ENCODE measurements around the gene RBMS2. TPM values are rescaled to one million over a fixed set of nuclear protein-coding genes. Genes with fewer than 3 reads are reported as not detected.

RBMS2 gene
- polyA plus RNA-seq, 1 of the 3 experiments (the other 2 are of a cell fraction): 8.9 TPM

- H3K4me1 ChIP-seq (ENCODE audit: control insufficient read depth in 1 of 2, insufficient read depth in 2 of 2, low read depth in 1 of 2, low read length in 1 of 2): peaks cover 19 to 32% of the 10 kb centered on the region in 2 experiments
- peaks cover 16 to 27% of the 10 kb centered on the region in 2 experiments for H3K36me3 ChIP-seq (replicated peaks in 1 of 2; ENCODE audit: control insufficient read depth in 1 of 2, insufficient read depth in 2 of 2, low read length in 1 of 2)
- peak overlapping the region; percentile 83 for H3K9ac ChIP-seq
- ChIA-PET CTCF (interaction anchor here (0.8 to 2.6 kb wide), 13 partner anchors 8 to 510 kb away, joined by 3 to 13 read pairs (median 4); partner anchors contain the start of genes ATP5F1B, RBMS2, SMARCC2 and ZC3H10), POLR2A (interaction anchor here (0.7 kb wide), 1 partner anchor 127 kb away, joined by 3 read pairs; no protein-coding TSS in a partner anchor)
- H3K9me3 ChIP-seq: no peaks in the 10 kb centered on the region
- H3K79me2 ChIP-seq (ENCODE audit: insufficient read depth): peaks cover 88% of the 10 kb centered on the region
- H3K27ac ChIP-seq (ENCODE audit: low read depth in 2 of 2, low read length in 1 of 2): peak overlapping the region; percentile 80 to 89
- H3K4me3 ChIP-seq (ENCODE audit: low read depth in 2 of 2, low read length in 1 of 2): peak overlapping the region; percentile 71 to 94
- peaks cover 18% of the 10 kb centered on the region for H3F3A ChIP-seq (replicated peaks; ENCODE audit: insufficient read depth)
- DNase-seq: peak; percentile 72
- no peaks in the 10 kb centered on the region for H3K27me3 ChIP-seq (ENCODE audit: insufficient read depth)
- peaks cover 79% of the 10 kb centered on the region for H4K20me1 ChIP-seq (ENCODE audit: insufficient read depth)
- H3K4me2 ChIP-seq: peak overlapping the region; percentile 81
- no peak overlapping the region for H2AFZ ChIP-seq (ENCODE audit: low read depth)
- 4% methylated on average over 18 of the region's 18 CpGs for WGBS (ENCODE audit: low lambda C conversion rate)
- H3K9me2 ChIP-seq: no peaks in the 10 kb centered on the region
- TF ChIP-seq MAX (IDR thresholded peaks at IDR 0.05; ENCODE audit: low read depth) (peak; percentile 75; the same call in 1 of the 2 replicates), RCOR1 (IDR thresholded peaks at IDR 0.05; ENCODE audit: low read length) (no peak), GABPA (IDR thresholded peaks at IDR 0.05; ENCODE audit: low read depth) (peak; percentile 24), REST (IDR thresholded peaks at IDR 0.05; ENCODE audit: low read depth, low read length) (no peak), ELF1 (IDR thresholded peaks at IDR 0.05) (no peak), MXI1 (IDR thresholded peaks at IDR 0.05; ENCODE audit: low read depth, low read length) (peak; percentile 97), NRF1 (IDR thresholded peaks at IDR 0.05; ENCODE audit: low read depth, low read length) (no peak), FOXM1 (IDR thresholded peaks at IDR 0.05; ENCODE audit: low read depth) (no peak), CHD2 (IDR thresholded peaks at IDR 0.05; ENCODE audit: low read length, partially characterized antibody) (no peak), TEAD4 (IDR thresholded peaks at IDR 0.05; ENCODE audit: borderline replicate concordance, insufficient read depth) (no peak), CTCF (IDR thresholded peaks at IDR 0.05) (no peak), PBX3 (IDR thresholded peaks at IDR 0.05) (peak; percentile 27; the same call in 1 of the 2 replicates), YY1 (IDR thresholded peaks at IDR 0.05; ENCODE audit: low read depth) (0 out of 2 replicates have a peak, but pooled peaks have one; percentile 46), RXRA (IDR thresholded peaks at IDR 0.05; ENCODE audit: borderline replicate concordance, low read depth) (no peak), USF1 (IDR thresholded peaks at IDR 0.05; ENCODE audit: borderline replicate concordance, low read depth) (no peak), MEF2A (IDR thresholded peaks at IDR 0.05; ENCODE audit: borderline replicate concordance, low read depth) (no peak), RFX5 (IDR thresholded peaks at IDR 0.05; ENCODE audit: low read length) (no peak), SIN3A (IDR thresholded peaks at IDR 0.05; ENCODE audit: borderline replicate concordance, low read depth, low read length) (peak; percentile 92; the same call in 1 of the 2 replicates), EZH2phosphoT487 (IDR thresholded peaks at IDR 0.05; ENCODE audit: borderline replicate concordance, low read depth) (no peak), JUND (IDR thresholded peaks at IDR 0.05) (no peak), FOSL2 (IDR thresholded peaks at IDR 0.05; ENCODE audit: borderline replicate concordance, low read depth) (no peak), EP300 (IDR thresholded peaks at IDR 0.05; ENCODE audit: borderline replicate concordance in 1 of 2, low read depth in 1 of 2, low read length in 1 of 2) (peak in 1 of 2 experiments; percentile 39; a peak in 1 of 4 replicates), GATA2 (CRISPR knock-in tag; IDR thresholded peaks at IDR 0.05) (no peak), POLR2AphosphoS5 (IDR thresholded peaks at IDR 0.05; ENCODE audit: low read depth, low read length) (no peak)
Measured at GRCh38 chr12:56628671-56629458, 107.2 kb downstream of the RBMS2 start.
